OCI-LY7 (cell line): ENCODE results near the gene SLFN5.

Experiments used
- EZH2phosphoT487 ChIP-seq: fragments of 200-600 bp; sonication (generic); IDR thresholded peaks from 2 replicates; pipeline ENCODE4 v1.6.1; 2018; ENCODE audit warnings: low read depth, borderline replicate concordance, mild to moderate bottlenecking, mixed run types, antibody characterized with exemption, low read length, moderate library complexity, mixed read lengths
- TF ChIP-seq, protein P1 (sequence below): fragments of 200-600 bp; sonication (generic); conservative IDR thresholded peaks from 2 replicates; pipeline ENCODE4 v1.5.1; 2014; ENCODE audit warnings: mild to moderate bottlenecking, antibody characterized with exemption, low read length, moderate library complexity, mixed read lengths

DNA sequence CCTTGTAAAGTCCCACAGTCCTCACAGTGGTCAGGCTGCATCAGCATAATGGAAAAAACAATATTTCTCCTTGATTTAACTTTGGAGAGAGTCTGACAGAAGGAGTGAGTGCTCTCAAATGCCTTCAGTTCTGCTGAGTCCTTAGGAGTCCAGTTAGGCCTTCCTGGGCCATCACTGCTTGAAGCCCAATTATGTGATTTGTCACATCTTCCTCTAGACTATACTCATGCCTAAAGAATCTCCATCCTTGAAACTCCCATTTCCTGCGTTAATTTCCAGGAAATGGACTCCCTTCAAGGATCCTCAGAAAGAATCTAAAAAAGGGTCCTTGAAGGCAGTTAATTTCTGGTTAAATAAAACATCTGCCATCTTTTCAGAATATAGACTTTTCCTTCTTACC is 52.8 kb downstream of the SLFN5 start:
- TF ChIP-seq, protein P1, sequence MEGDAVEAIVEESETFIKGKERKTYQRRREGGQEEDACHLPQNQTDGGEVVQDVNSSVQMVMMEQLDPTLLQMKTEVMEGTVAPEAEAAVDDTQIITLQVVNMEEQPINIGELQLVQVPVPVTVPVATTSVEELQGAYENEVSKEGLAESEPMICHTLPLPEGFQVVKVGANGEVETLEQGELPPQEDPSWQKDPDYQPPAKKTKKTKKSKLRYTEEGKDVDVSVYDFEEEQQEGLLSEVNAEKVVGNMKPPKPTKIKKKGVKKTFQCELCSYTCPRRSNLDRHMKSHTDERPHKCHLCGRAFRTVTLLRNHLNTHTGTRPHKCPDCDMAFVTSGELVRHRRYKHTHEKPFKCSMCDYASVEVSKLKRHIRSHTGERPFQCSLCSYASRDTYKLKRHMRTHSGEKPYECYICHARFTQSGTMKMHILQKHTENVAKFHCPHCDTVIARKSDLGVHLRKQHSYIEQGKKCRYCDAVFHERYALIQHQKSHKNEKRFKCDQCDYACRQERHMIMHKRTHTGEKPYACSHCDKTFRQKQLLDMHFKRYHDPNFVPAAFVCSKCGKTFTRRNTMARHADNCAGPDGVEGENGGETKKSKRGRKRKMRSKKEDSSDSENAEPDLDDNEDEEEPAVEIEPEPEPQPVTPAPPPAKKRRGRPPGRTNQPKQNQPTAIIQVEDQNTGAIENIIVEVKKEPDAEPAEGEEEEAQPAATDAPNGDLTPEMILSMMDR, result no peak
- TF ChIP-seq EZH2phosphoT487, result no peak
